A673 (cell line): Measurements from ENCODE around the gene INPP5B. TPM values are rescaled to one million over a fixed set of nuclear protein-coding genes. Genes with fewer than 3 reads are reported as not detected.

Experiments
- BruUV-seq: library from RNA; stranded (reverse); fragments of 400-500 nt; replicated peaks from 2 replicates; lab custom pipeline; 2021; lab: Mats Ljungman, UMichigan
- CTCF ChIA-PET: fragments of 300-600 bp; sonication (Branson Sonifier 250); formaldehyde crosslinking; loops from one replicate; lab custom pipeline; 2022; ENCODE audit warnings: antibody characterized with exemption; lab: Charles Lee
- POLR2A ChIA-PET: fragments of 300-600 bp; sonication (Branson Sonifier 250); formaldehyde crosslinking; loops from one replicate; lab custom pipeline; 2022; ENCODE audit warnings: antibody characterized with exemption; ENCODE audit not compliant: low non-redundant PET; lab: Charles Lee
- DNase-seq: peaks from one replicate; pipeline ENCODE4 v3.0.0-alpha.2; 2015; ENCODE audit warnings: low spot score
- H3K27ac ChIP-seq: fragments of 200-600 bp; sonication (generic); 2 replicates; pipeline ENCODE4 v1.5.1; 2016; ENCODE audit warnings: mixed run types, low read depth, mild to moderate bottlenecking, mixed read lengths, antibody characterized with exemption, low read length; ENCODE audit not compliant: poor library complexity, severe bottlenecking
- H3K27me3 ChIP-seq: fragments of 200-600 bp; sonication (generic); replicated peaks from 2 replicates; pipeline ENCODE4 v1.6.1; 2017; ENCODE audit warnings: mixed run types, low read depth, mild to moderate bottlenecking, mixed read lengths, antibody characterized with exemption, low read length; ENCODE audit not compliant: insufficient read depth, poor library complexity
- H3K36me3 ChIP-seq: fragments of 200-600 bp; sonication (generic); 2 replicates; pipeline ENCODE4 v1.6.1; 2016; ENCODE audit warnings: mixed run types, mild to moderate bottlenecking, mixed read lengths, antibody characterized with exemption, low read length; ENCODE audit not compliant: insufficient read depth, poor library complexity, severe bottlenecking
- H3K4me1 ChIP-seq: fragments of 200-600 bp; sonication (generic); 2 replicates; pipeline ENCODE4 v1.6.1; 2017; ENCODE audit warnings: mixed run types, mild to moderate bottlenecking, mixed read lengths, antibody characterized with exemption, low read length; ENCODE audit not compliant: insufficient read depth, poor library complexity, severe bottlenecking
- H3K4me3 ChIP-seq: fragments of 200-600 bp; sonication (generic); 2 replicates; pipeline ENCODE4 v1.5.1; 2016; ENCODE audit warnings: low read depth, mixed run types, mild to moderate bottlenecking, mixed read lengths, low read length; ENCODE audit not compliant: poor library complexity, severe bottlenecking
- H3K9me3 ChIP-seq: fragments of 200-600 bp; sonication (generic); 2 replicates; pipeline ENCODE4 v1.6.1; 2016; ENCODE audit warnings: mixed run types, low read depth, mild to moderate bottlenecking, mixed read lengths, antibody characterized with exemption, low read length; ENCODE audit not compliant: poor library complexity, severe bottlenecking
- CTCF ChIP-seq: fragments of 300-800, 200-600 bp; sonication (generic); conservative IDR thresholded peaks from 2 replicates; pipeline ENCODE4 v1.5.1; 2017; ENCODE audit warnings: low read depth, mild to moderate bottlenecking, antibody characterized with exemption, low read length, moderate library complexity, mixed read lengths
- EZH2 ChIP-seq: fragments of 200-600 bp; sonication (generic); IDR thresholded peaks from 2 replicates; pipeline ENCODE4 v1.6.1; 2017; ENCODE audit warnings: borderline replicate concordance, low read depth, mild to moderate bottlenecking, mixed read lengths, antibody characterized with exemption, low read length; ENCODE audit not compliant: poor library complexity, severe bottlenecking
- intact Hi-C: fragments of 100-400 bp; cut with micrococcal nuclease; formaldehyde crosslinking; loops from one replicate; pipeline ENCODE4 v1.10.0; 2022; ENCODE audit not compliant: unreplicated experiment
- total RNA-seq: library from RNA; stranded (reverse); gene quantifications from 2 replicates; pipeline ENCODE4 v1.2.3, GENCODE V29; 2021

Gene INPP5B
- total RNA-seq, 1 experiment from 2014 or later = 15.6 TPM

GRCh38 chr1:37854406-37854805, 92.4 kb downstream of the INPP5B start:
- no peaks in the 10 kb centered on the region for H3K9me3 ChIP-seq
- CTCF ChIA-PET = no interaction called here
- POLR2A ChIA-PET = no interaction called here
- H3K4me3 ChIP-seq = no peak overlapping the region
- intact Hi-C loops = no loop called here
- TF ChIP-seq CTCF (no peak), EZH2 (no peak)
- no peak overlapping the region for H3K27ac ChIP-seq
- peaks cover 20% of the 10 kb centered on the region for H3K36me3 ChIP-seq
- no peaks in the 10 kb centered on the region for H3K27me3 ChIP-seq
- no peak for DNase-seq
- peaks cover 10% of the 10 kb centered on the region for H3K4me1 ChIP-seq
- no TSS peak for BruUV-seq

DNA sequence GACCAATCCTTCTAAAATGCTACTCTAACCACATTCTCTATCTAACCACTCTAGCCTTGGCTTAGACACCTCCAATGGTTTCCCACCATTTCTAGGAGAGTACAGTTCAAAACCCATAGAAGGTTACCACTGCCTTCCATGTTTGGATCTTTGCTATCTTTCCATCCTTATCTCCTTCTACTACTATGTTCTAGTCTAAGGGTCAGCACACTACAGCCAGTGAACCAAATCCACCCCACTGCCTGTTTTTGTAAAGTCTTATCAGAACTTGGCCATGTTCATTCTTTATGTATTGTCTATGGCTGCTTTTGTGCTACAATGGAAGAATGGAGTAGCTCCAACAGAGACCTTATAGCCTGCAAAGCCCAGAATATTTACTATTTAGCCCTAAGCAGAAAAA, 93.7 kb downstream of the INPP5B start:
- Histone ChIP-seq H3K4me3 (no peak overlapping the region), H3K9me3 (no peaks in the 10 kb centered on the region), H3K36me3 (peaks cover 24% of the 10 kb centered on the region), H3K4me1 (peaks cover 2% of the 10 kb centered on the region), H3K27me3 (no peaks in the 10 kb centered on the region), H3K27ac (no peak overlapping the region)
- intact Hi-C loops = no loop called here
- CTCF ChIA-PET = no interaction called here
- POLR2A ChIA-PET = no interaction called here
- no peak for DNase-seq
- BruUV-seq = no TSS peak
- TF ChIP-seq CTCF = no peak
- no peak for TF ChIP-seq EZH2

DNA sequence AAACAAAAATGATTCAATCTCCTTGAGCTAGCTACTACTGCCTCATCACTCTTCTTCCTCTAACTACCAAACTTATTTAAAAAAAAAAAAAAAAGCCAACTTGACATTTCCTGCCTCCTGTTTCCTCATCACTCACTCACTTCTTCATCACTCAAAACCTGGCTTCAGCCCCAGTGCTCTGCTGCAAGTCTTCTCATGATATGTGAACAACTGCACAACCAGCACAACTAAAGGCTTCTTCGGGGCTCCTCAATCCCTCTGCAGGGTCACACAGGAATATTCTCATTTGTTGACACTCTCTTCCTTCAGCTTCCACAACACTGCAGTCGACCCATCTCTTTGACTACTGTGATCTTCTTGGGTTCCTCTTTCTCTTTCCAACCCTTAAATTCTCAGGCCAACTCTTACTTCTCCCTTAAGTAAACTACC, 95.1 kb downstream of the INPP5B start:
- intact Hi-C loops = no loop called here
- ChIA-PET CTCF (no interaction called here), POLR2A (no interaction called here)
- Histone ChIP-seq H3K4me3 (no peak overlapping the region), H3K36me3 (peaks cover 16% of the 10 kb centered on the region), H3K27ac (no peak overlapping the region), H3K4me1 (no peaks in the 10 kb centered on the region), H3K9me3 (no peaks in the 10 kb centered on the region), H3K27me3 (no peaks in the 10 kb centered on the region)
- BruUV-seq = no TSS peak
- DNase-seq = no peak
- no peak for TF ChIP-seq CTCF
- no peak for TF ChIP-seq EZH2
